Stimulated activated CD4-positive, alpha-beta T cell treated with anti-CD3 and anti-CD28 coated beads, Interleukin-1b, Interleukin-23, amount 100 ng/mL, for 1 hour (primary cell): ENCODE results near the gene OFD1.

Experiments
- DNase-seq, 2 donors: peaks; one replicate each; pipeline ENCODE4 v3.0.0-alpha.2; 2020; ENCODE audit warnings: low read depth in 2 of 2

Gene OFD1, protein sequence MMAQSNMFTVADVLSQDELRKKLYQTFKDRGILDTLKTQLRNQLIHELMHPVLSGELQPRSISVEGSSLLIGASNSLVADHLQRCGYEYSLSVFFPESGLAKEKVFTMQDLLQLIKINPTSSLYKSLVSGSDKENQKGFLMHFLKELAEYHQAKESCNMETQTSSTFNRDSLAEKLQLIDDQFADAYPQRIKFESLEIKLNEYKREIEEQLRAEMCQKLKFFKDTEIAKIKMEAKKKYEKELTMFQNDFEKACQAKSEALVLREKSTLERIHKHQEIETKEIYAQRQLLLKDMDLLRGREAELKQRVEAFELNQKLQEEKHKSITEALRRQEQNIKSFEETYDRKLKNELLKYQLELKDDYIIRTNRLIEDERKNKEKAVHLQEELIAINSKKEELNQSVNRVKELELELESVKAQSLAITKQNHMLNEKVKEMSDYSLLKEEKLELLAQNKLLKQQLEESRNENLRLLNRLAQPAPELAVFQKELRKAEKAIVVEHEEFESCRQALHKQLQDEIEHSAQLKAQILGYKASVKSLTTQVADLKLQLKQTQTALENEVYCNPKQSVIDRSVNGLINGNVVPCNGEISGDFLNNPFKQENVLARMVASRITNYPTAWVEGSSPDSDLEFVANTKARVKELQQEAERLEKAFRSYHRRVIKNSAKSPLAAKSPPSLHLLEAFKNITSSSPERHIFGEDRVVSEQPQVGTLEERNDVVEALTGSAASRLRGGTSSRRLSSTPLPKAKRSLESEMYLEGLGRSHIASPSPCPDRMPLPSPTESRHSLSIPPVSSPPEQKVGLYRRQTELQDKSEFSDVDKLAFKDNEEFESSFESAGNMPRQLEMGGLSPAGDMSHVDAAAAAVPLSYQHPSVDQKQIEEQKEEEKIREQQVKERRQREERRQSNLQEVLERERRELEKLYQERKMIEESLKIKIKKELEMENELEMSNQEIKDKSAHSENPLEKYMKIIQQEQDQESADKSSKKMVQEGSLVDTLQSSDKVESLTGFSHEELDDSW

DNA sequence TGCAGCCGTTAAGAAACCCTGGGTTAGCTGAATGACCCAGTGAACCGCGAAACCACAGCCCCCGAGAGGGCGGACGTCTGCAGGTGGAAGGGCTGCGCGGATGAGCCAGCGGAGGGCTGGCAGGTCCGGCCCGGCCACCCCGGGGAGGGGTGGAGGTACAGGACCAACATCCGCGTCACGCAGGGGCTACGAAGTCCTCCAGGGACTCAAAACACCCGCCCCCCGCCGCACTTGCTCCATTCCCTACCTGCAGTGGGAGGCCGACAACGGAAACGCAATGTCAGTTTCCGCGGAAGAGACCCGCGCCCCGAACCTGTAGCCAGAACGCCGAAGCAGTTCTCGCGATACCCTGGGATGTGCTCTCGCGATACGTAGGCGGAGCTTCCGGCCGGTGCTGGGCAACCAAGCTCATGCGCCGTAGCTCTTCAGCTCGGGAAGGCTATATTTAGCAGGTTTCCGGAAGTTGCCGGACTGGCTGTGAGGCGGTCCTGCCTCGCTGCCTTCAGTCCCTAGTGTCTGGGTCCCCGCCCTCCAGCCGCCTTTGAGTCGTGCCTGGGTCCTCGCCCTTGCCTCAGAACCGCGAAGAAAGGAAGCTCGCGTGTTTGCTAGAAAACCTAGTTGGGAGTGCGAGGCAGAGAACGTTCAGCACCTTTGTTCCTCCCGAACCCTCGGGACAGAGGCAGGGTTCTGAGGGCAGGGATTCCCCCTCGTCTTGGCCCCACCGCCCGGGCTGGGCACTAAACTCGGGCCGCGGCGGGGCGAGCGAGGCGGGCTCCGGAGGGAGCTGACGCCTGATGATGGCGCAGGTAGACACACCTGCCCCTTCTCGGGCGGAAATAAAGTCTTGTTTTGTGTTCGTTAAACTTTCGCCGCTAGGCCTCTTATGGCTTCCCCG, at the start of gene OFD1, which contains the start of gene TRAPPC2:
Gene OFD1, plus strand, starts transcription at position 471 of the 895 bp plus-strand sequence. Its CDS starts 324 bp downstream, at position 795.
Gene TRAPPC2, minus strand, starts transcription at position 343 of the 895 bp plus-strand sequence. CDS start 14,657 bp downstream, outside the sequence.
- peak; percentile 71 to 74 for DNase-seq

GRCh38 chrX:13685126-13685763, 49.3 kb upstream of the OFD1 start:
- DNase-seq: no peak

DNA sequence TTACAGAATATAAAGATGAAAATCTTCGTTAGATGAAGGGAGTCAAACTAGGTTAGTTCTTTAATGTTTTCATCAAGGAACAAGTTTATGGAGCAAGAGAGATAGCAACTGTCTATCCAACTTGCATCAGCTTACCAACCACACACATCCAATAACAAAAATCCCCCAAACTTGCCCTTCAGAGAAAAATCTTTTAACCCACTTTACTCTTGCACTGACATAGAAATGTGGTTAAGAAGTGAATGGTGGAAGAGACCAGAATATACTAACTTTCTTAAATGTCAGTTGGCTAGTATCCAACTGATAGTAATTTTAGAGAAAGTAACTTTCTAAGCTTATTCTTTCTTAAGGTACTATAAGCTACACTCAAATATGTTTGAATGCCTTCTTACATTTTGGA, 47.3 kb upstream of the OFD1 start:
- DNase-seq: no peak

DNA sequence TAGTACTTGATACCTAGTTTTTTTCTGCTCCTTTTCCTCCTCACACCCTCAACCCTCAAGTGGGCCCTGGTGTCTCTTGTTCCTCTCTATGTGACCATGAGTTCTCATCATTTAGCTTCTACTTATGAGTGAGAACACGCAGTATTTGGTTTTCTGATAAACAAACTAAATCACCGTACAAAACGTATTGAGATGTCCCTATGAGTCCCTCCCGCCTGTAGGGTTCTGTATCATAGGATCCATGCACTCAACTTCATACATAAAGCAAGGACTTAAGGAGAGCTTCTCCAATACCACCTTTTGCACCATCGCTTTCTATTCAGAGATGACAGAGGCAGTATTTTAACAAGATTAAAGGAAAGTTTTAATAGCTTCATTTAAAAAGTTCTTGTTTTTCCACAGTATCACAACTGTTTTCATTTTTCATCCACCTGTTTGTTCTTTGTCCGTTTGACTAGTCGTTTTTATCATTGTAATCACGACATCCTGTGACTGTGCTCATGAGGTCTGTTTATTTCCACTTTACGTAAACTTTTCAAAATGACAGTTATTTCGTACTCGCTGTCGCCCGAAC, 46.1 kb upstream of the OFD1 start:
- no peak for DNase-seq

- DNase-seq: peak; percentile 41 to 69
These were observed 45.4 kb upstream of the OFD1 start, which contains the start of gene RAB9A for GRCh38 chrX:13688958-13689740. Gene RAB9A (plus strand): TSS chrX:13689128. CDS start chrX:13708747, 19,619 bp downstream.

- no peak for DNase-seq
These were observed 44.8 kb upstream of the OFD1 start for GRCh38 chrX:13689741-13690211.

GRCh38 chrX:13690836-13691235, 43.7 kb upstream of the OFD1 start:
- DNase-seq: no peak

GRCh38 chrX:13691841-13692371, 42.6 kb upstream of the OFD1 start:
- DNase-seq: no peak

GRCh38 chrX:13692771-13693231, 41.7 kb upstream of the OFD1 start:
- no peak for DNase-seq

DNA sequence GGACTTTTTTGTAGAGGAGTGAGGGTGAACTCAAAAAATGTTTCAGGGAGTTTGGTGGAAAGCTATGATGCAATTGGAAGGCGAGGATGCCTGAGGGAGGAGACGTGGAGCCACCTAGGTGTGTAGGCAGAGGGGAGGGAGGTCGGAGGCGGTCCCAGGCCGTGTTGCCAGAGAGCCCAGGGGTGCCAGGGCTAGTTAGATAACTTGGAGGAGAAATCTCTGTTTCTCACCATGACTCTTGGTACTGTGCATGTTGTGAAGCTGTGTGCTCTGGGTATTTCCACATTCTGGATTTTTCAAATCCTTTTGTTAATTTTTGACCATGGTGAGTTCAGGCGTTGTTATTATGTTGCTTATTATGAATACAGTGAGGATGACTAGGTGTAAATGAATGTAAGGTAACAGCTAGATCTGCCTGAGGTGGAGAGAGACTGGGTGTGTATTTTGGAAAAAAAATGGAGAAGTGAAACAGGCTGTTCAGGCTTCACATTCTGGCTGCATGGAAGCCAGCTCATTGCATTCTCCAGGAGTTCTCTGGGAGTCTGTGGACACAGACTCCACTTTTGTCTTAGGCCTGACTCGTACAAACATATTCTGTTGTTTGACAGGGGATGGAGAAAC, 41.1 kb upstream of the OFD1 start:
- no peak for DNase-seq

- DNase-seq: no peak
These were observed 40.2 kb upstream of the OFD1 start for GRCh38 chrX:13694359-13694758.

- DNase-seq: no peak
These were observed 39.6 kb upstream of the OFD1 start for GRCh38 chrX:13694983-13695382.

GRCh38 chrX:13695601-13696115, 38.9 kb upstream of the OFD1 start:
- no peak for DNase-seq

GRCh38 chrX:13697455-13697854, 37.1 kb upstream of the OFD1 start:
- no peak for DNase-seq

DNA sequence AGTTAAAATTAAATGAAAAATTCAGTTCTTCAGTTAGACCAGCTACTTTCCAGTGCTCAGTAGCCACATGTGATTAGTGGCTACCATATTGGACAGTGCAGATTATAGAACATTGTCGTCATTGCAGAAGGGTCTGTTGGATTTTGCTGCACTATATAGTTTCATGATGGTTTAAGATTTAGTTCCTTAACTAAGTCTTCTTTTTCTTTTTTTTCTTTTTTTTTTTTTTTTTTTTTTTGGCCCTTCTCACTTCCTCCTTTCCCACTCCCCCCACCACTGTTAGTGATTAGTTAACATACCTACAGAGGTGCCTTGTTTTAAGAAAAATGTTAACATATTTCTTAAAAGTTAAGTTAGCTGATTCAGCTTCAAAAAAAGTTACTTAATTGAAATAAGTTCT, 36.6 kb upstream of the OFD1 start:
- DNase-seq: no peak

GRCh38 chrX:13698432-13698831, 36.1 kb upstream of the OFD1 start:
- DNase-seq: no peak

DNA sequence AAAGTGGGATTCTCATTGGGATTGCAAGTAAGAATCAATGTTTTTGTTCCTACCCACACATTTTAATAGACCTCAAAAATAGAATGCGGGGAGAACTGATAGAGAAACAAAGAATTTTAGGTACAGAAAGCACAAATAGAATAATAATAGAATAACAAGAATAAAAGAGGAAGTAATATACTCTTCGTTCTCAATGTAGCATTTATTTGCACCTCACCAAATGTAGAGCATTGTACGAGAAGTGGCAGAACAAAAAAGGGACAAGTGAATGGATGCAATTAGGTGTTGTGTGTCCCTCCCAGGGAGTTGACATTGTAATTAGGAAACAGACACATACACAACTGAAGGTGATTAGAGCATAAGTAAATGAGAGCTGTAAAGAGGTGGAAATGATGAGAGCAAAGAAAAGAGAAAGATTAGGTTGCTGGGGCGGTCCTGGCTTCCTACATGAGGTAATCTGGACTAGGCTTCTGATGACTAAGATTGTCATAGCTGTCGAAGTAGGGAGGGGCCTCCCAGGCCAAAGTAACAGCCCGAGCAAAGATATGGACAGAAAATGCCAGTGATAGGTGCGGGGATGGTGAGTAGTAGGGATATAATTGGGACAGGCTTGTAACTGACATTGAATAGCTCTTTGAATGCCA, 35.2 kb upstream of the OFD1 start:
- DNase-seq: no peak

DNA sequence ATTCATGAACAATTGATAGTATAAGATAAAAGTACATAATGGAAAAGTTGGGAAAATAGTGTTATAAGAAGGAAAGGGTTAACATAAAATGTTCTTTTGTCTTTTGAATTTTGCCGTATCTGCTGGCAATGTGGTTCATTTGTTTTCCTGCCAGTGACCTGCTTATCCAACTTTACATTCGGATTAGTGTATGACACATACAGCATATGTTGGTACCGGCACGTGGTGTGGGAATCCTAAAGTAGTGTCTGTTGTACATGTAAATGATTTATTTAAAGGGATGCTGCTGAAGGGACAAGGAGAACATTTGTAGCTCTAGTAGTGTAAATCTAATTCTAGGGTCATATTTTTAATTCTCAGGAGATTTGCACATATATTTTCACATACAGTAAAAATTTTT, 34.2 kb upstream of the OFD1 start:
- DNase-seq: no peak
